HG03432 (cell line): ENCODE measurements around the gene TM6SF1.
"Not testable (repeated sequence)": the region's sequence is repeated elsewhere in the genome, so short reads cannot be mapped to it uniquely, and the experiment has no call there.

Experiments used
- ATAC-seq: cut with Tn5 transposase; IDR thresholded peaks from one replicate; pipeline ENCODE4 v1.9.1; 2021; ENCODE audit warnings: mild to moderate bottlenecking, moderate library complexity; ENCODE audit not compliant: unreplicated experiment

Gene TM6SF1

GRCh38 chr15:83115410-83115809 is 8.0 kb downstream of the TM6SF1 start:
- no peak for ATAC-seq

- peak; percentile 81 for ATAC-seq
Observed at GRCh38 chr15:83115831-83116565, 8.6 kb downstream of the TM6SF1 start.

GRCh38 chr15:83118291-83118827 is 10.9 kb downstream of the TM6SF1 start:
- ATAC-seq, result no peak

GRCh38 chr15:83118968-83119367 is 11.5 kb downstream of the TM6SF1 start:
- no peak for ATAC-seq

- no peak for ATAC-seq
Observed at GRCh38 chr15:83119968-83120581, 12.6 kb downstream of the TM6SF1 start.

- no peak for ATAC-seq
Observed at GRCh38 chr15:83123529-83123928, 16.1 kb downstream of the TM6SF1 start.

- ATAC-seq, result no peak
Observed at GRCh38 chr15:83127547-83128150, 20.2 kb downstream of the TM6SF1 start.

- ATAC-seq, result no peak
Observed at GRCh38 chr15:83129791-83130190, 22.3 kb downstream of the TM6SF1 start.

- no peak for ATAC-seq
Observed at GRCh38 chr15:83132861-83133523, 25.5 kb downstream of the TM6SF1 start.

- not testable (repeated sequence) for ATAC-seq
Observed at GRCh38 chr15:83142151-83142550, 34.7 kb downstream of the TM6SF1 start.

- ATAC-seq, result no peak
Observed at GRCh38 chr15:83144771-83145170, 37.3 kb downstream of the TM6SF1 start.

GRCh38 chr15:83153288-83153687 is 45.8 kb downstream of the TM6SF1 start:
- ATAC-seq, result no peak

- no peak for ATAC-seq
Observed at GRCh38 chr15:83155942-83156341, 48.5 kb downstream of the TM6SF1 start.

- ATAC-seq, result no peak
Observed at GRCh38 chr15:83158393-83158792, 50.9 kb downstream of the TM6SF1 start.

- ATAC-seq, result no peak
Observed at GRCh38 chr15:83160741-83161140, 53.3 kb downstream of the TM6SF1 start.

GRCh38 chr15:83163032-83163431 is 55.6 kb downstream of the TM6SF1 start:
- ATAC-seq, result no peak

GRCh38 chr15:83164111-83164770 is 56.8 kb downstream of the TM6SF1 start:
- no peak for ATAC-seq

GRCh38 chr15:83164771-83165404 is 57.4 kb downstream of the TM6SF1 start:
- ATAC-seq, result no peak

GRCh38 chr15:83166218-83166617 is 58.8 kb downstream of the TM6SF1 start:
- ATAC-seq, result no peak

- no peak for ATAC-seq
Observed at GRCh38 chr15:83166830-83167229, 59.4 kb downstream of the TM6SF1 start.
